Measurements from ENCODE around the gene CAVIN2.

The CAVIN2 gene, protein sequence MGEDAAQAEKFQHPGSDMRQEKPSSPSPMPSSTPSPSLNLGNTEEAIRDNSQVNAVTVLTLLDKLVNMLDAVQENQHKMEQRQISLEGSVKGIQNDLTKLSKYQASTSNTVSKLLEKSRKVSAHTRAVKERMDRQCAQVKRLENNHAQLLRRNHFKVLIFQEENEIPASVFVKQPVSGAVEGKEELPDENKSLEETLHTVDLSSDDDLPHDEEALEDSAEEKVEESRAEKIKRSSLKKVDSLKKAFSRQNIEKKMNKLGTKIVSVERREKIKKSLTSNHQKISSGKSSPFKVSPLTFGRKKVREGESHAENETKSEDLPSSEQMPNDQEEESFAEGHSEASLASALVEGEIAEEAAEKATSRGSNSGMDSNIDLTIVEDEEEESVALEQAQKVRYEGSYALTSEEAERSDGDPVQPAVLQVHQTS

GRCh38 chr2:191846515-191847476 lies at the start of gene CAVIN2:
Gene CAVIN2 (minus strand): TSS chr2:191847088. CDS start chr2:191846925, 163 bp downstream.
- DNase-seq (ENCODE audit: low spot score), result no peak

DNA sequence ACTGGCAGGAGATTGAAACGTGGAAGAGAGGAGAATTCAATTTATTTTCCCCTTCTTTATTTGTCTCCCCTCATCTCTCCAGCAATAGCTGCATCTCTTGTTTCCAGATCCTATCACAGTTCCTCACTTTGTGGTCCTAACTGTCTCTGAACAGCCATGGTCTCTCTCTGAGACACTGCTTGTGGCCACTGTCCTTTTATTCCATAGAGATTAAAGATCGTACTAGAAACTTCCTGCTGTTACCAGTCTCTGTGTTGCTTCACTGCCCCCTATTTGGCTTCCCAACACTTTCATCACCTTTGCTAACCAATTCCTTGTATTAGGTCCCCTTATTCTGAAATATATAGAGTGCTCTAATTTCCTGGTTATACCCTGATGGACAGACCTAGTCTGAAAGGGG lies 48.9 kb upstream of the CAVIN2 start:
- DNase-seq (ENCODE audit: low spot score), result no peak

GRCh38 chr2:191895195-191895594 lies 48.3 kb upstream of the CAVIN2 start:
- DNase-seq (ENCODE audit: low spot score), result no peak

DNA sequence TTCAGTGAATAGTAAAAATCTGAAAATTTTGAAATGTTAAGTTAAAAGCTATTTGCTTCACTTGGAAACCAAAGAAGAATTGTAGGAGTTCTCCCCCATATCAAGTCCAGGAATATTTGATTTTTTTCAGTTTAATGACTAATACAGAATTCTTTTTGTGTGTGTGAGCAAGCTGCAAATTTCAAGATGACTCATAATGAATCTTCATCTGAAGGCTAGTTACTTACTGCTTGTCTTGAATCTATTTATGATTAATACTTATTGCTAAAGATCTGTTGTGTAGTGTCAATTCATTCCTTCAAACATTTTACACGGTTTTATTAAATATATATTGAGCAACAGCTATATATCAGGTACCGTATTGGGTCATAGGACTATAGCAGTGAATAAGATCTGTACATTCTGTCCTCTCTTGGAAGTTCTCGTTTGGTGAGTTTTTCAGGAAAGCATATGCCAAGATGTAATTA lies 47.8 kb upstream of the CAVIN2 start:
- no peak for DNase-seq (ENCODE audit: low spot score)

DNA sequence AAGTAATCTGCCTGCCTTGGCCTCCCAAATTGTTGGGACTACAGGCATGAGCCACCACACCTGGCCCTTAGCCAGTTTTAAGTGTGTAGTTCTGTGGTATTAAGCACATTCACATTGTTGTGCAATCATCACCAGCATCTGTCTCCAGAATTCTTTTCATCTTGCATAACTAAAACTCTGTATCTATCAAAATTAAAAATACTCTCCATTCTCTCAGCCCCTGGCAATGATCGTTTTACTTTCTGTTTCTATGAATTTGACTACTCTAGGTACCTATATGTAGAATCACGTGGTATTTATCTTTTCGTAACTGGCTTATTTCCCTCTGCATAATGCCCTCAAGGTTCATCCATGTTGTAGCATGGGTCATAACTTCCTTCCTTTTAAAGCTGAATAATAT lies 45.5 kb upstream of the CAVIN2 start:
- no peak for DNase-seq (ENCODE audit: low spot score)

GRCh38 chr2:191891656-191892055 lies 44.8 kb upstream of the CAVIN2 start:
- no peak for DNase-seq (ENCODE audit: low spot score)

DNA sequence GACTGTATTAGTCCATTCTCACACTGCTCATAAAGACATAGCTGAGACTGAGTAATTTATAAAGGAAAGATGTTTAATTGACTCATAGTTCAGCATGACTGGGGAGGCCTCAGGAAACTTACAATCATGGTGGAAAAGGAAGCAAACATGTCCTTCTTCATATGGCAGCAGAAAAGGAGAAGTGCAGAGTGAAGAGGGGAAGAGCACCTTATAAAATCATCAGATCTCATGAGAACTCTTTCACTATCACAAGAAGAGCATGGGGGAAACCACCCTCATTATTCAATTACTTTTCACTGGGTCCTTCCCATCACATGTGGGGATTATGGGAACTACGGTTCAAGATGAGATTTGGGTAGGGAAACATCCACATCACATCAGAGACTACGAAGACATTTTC lies 43.0 kb upstream of the CAVIN2 start:
- no peak for DNase-seq (ENCODE audit: low spot score)

DNA sequence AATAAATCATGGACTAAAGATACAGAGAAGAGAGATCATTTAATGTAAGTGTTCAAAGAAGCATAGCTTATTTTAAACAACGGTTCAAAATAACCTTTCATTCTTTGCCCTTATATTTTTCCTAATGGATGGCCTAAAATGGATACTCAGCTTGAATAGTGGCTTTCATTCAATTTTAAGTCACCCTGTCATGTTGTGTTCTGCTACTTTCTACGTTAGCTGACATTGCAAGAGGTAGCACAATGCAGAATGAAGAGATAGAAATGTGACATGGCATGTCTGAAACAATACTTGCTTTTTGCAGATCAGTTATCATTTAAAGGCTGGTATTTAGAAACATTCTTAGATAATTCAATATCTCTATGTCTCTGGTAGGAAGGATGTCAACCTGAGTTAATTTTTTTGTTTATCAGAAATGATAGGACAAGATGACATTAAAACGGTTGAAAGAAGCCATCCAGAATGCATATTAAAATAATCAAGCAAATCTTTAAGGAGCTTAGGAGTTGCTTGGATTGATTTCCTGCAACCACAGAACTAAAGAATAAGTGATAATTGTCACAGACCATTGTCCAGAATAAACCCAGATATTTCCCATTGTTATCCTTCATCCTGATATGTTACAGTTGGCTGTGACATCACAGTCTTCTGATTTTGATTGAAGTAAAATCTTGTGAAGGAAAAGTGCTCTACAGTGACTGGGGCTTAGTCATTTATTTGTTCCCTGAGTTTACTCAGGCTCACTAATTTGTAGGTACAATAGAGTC lies 41.7 kb upstream of the CAVIN2 start:
- no peak for DNase-seq (ENCODE audit: low spot score)

DNA sequence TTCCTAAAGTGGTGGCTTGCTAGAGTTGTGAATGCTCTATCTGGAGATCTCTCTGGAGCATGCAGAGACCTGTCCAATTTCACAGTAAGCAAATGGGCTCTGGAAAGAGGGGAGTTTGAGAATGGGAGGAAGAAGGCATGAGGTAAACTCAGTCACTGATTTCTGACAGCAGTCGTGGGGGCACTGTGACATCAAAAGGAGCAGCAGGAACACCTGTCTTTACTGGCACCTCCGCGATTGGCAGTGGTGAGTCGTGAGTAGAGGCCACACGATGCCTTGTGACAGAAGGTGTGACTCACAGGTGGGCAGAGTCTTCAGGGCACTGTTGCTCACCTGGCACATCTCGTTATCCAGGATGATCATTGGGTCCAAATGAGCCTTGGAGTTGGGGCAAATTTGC lies 38.8 kb upstream of the CAVIN2 start:
- DNase-seq (ENCODE audit: low spot score), result no peak

DNA sequence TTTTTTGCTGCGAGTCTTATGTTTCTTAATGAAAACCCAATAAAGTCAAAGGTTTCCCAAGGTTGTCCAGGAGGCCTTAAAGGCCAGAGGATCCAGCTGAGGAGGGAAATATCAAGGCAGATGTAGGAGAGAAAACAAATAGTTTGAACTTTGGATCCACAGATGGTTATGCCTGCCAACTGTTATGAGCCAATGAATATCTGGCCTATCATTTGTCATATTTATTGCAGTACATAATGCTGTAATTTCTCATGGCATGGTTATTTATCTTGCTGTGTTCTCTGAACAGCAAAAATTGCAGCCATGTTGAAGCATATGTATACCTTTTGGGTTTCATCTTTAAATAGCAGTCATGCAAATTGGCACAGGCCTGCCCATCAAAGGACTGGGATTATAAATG lies 38.2 kb upstream of the CAVIN2 start:
- no peak for DNase-seq (ENCODE audit: low spot score)

DNA sequence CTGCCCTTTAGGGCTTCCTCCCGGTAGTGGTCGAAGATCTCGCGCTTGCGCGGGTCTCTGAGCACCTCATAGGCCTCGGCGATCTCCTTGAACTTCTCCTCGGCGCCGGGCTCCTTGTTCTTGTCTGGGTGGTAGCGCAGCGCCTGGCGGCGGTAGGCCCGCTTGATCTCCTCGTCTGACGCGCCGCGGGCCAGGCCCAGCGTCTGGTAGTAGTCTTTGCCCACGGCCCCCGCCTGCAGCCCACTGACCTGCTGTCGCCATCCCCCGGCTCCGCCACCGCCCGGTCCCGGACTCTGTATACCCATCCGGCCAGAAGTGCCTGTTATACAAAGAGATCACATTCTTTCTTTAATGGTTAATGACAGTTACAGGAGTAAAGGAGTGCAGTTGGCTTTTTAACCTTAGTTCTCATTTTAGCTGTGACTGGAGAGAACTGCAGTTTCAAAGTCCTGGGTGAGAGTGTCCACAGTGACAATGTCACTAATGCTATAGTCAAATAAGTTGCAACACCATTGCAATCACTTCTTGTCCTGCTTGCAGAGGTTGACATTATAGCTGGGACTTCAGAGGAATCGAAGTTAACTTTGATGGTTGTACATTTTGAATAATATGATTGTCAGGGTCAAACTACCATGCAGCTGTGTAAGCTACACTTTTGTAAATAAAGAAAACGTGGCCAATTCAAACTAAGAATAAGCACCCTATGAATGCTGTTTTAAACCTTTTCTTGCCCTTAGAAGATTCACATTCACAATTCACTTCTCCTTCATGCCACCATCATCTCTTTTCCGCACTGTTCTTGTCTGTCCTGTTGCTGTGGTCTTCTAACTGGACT lies 35.3 kb upstream of the CAVIN2 start:
- DNase-seq (ENCODE audit: low spot score), result no peak

- no peak for DNase-seq (ENCODE audit: low spot score)
Observed at GRCh38 chr2:191878548-191879279, 31.8 kb upstream of the CAVIN2 start.

DNA sequence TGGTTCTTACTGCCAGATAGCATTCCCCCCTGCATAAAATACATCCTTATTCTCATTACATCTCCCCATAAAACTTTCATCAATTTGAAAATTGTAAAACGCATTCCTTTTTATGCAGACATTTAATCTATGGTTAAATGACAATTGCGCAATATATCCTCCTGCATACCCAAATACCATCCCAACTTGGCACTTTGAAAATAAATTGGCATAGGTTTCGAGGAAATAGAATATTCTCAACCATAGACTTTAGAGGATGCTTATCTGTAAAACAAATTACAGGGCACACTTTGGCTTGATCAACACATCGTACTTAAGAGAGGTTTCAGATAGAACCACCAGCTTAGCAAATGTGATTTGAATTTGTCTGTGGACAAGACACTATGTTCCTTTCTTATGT lies 31.0 kb upstream of the CAVIN2 start:
- DNase-seq (ENCODE audit: low spot score), result no peak

DNA sequence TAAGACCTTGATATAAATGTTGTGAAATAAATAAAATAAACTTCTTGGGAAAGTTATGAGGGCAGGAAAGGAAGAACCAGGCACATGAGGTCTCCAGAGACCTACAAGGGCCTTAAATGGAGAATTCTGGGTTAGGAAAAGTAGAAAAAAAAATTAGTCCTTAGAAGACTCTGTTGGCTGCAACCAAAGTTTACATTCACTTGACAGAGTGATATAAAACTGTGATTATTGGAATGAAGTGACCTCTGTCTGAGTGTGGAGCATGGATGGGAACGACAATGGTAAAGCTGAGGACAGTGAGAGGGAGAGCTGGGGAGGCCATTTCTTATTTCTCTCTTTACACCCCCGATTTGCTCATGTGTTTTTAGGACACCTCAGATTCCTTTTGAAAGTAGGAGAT lies 29.0 kb upstream of the CAVIN2 start:
- no peak for DNase-seq (ENCODE audit: low spot score)

GRCh38 chr2:191870744-191871143 lies 23.9 kb upstream of the CAVIN2 start:
- no peak for DNase-seq (ENCODE audit: low spot score)

GRCh38 chr2:191869781-191870180 lies 22.9 kb upstream of the CAVIN2 start:
- no peak for DNase-seq (ENCODE audit: low spot score)

DNA sequence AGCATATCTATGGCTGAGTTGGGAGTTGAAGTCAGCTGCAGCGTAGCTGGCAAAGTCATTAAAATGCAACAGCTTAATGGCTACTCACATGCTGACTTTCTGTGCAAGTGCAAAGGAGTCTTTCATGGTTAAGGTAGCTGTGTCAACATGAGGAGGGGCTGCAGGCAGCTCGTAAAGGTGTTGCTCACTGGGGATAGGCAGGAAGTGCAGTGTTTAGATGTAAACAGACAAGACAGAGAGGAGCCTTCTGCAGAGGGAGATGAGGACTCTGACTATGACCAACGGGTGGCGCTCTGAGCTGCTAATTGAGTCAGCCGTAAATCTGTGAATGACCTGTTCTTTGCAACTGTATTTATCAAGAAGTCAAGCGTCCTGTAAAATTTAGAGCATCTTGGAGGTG lies 22.3 kb upstream of the CAVIN2 start:
- DNase-seq (ENCODE audit: low spot score), result peak; percentile 64

DNA sequence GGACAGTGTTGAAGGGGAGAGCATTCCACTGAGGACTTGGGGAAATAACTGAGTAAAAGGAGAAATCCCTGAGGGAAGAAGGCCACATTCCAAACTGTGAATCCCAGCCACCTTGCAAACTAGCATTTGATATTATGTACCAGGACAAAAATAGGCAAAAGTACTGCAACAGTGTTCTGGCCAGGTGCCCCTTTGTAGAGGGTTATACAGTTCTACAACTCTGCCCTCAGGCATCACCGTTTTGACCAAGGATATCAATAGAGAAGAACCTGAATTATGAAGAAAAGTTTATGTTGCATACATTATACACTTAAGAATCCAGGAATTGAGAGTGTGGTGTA lies 20.6 kb upstream of the CAVIN2 start:
- no peak for DNase-seq (ENCODE audit: low spot score)

GRCh38 chr2:191866675-191867506 lies 20.0 kb upstream of the CAVIN2 start:
- no peak for DNase-seq (ENCODE audit: low spot score)

- no peak for DNase-seq (ENCODE audit: low spot score)
Observed at GRCh38 chr2:191866195-191866594, 19.3 kb upstream of the CAVIN2 start.

All from ecto neural progenitor cell (in vitro differentiated cells).